VCaP (cell line): Measurements from ENCODE around the gene NAALADL2.
"Not testable (repeated sequence)": the region's sequence is repeated elsewhere in the genome, so short reads cannot be mapped to it uniquely, and the experiment has no call there.

ENCODE experiments used
- H3K27ac ChIP-seq: fragments of 450-650 bp; 2 replicates; pipeline ENCODE4 v1.5.1; 2017
- TF ChIP-seq, protein P1 (sequence below): fragments of 450-650 bp; conservative IDR thresholded peaks from 2 replicates; pipeline ENCODE4 v1.5.1; 2017; ENCODE audit warnings: mild to moderate bottlenecking, moderate library complexity

NAALADL2 gene

GRCh38 chr3:175521406-175521805 is 662.3 kb downstream of the NAALADL2 start:
- TF ChIP-seq, protein P1, sequence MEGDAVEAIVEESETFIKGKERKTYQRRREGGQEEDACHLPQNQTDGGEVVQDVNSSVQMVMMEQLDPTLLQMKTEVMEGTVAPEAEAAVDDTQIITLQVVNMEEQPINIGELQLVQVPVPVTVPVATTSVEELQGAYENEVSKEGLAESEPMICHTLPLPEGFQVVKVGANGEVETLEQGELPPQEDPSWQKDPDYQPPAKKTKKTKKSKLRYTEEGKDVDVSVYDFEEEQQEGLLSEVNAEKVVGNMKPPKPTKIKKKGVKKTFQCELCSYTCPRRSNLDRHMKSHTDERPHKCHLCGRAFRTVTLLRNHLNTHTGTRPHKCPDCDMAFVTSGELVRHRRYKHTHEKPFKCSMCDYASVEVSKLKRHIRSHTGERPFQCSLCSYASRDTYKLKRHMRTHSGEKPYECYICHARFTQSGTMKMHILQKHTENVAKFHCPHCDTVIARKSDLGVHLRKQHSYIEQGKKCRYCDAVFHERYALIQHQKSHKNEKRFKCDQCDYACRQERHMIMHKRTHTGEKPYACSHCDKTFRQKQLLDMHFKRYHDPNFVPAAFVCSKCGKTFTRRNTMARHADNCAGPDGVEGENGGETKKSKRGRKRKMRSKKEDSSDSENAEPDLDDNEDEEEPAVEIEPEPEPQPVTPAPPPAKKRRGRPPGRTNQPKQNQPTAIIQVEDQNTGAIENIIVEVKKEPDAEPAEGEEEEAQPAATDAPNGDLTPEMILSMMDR = no peak
- no peak overlapping the region for H3K27ac ChIP-seq

GRCh38 chr3:175526191-175526590 is 667.1 kb downstream of the NAALADL2 start:
- TF ChIP-seq, protein P1 = no peak
- no peak overlapping the region for H3K27ac ChIP-seq

- TF ChIP-seq, protein P1 = no peak
- H3K27ac ChIP-seq = no peak overlapping the region
Measured at GRCh38 chr3:175526609-175527280, 667.6 kb downstream of the NAALADL2 start.

GRCh38 chr3:175528693-175529092 is 669.6 kb downstream of the NAALADL2 start:
- not testable (repeated sequence) for H3K27ac ChIP-seq

DNA sequence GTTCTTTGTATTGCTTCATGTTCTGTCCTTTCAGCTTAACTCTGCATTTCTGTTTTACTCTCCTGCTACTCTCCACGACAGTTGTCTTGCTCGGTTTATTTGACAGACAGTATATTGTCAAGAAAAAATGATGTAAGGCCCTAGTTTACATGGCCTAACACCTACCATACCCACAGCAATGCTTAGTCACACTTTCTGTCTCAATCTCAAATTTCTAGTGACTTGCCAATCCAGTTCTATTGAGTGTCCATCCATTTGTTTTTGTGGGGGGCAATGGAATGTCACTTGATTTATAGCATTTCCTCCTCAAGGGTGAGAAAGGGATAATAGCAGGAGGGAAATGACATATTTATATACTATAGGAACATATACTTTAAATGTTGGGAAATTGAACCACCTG is 676.2 kb downstream of the NAALADL2 start:
- TF ChIP-seq, protein P1 = no peak

DNA sequence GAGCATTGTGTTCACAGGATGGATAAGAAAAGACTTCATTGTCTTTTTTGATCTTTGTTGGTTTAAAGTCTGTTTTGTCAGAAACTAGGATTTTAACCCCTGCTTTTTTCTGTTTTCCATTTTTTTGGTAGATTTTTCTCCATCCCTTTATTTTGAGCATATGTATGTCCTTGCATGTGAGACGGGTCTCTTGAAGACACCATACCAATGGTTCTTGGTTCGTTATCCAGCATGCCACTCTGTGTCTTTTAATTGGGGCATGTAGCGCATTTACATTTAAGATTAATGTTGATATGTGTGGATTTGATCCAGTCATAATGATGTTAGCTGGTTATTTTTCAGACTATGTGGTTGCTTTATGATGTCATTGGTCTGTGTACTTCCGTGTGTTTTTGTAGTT is 687.0 kb downstream of the NAALADL2 start:
- no peak overlapping the region for H3K27ac ChIP-seq
- TF ChIP-seq, protein P1 = no peak

More for the DNA sequence above, 676.2 kb downstream of the NAALADL2 start:
- no peak overlapping the region for H3K27ac ChIP-seq

GRCh38 chr3:175552929-175553328 is 693.8 kb downstream of the NAALADL2 start:
- peak overlapping the region; percentile 60; the same call in 1 of the 2 replicates for H3K27ac ChIP-seq
- TF ChIP-seq, protein P1 = no peak

GRCh38 chr3:175554801-175555200 is 695.7 kb downstream of the NAALADL2 start:
- H3K27ac ChIP-seq = peak overlapping the region; percentile 60
- TF ChIP-seq, protein P1 = no peak
